ENCODE measurements around the gene CHAT.

- TF ChIP-seq POLR2A (IDR thresholded peaks at IDR 0.05; ENCODE audit: low read length) = no peak
- TF ChIP-seq HOXA7 (CRISPR knock-in tag; IDR thresholded peaks at IDR 0.05) = no peak
- no peak for TF ChIP-seq CTCF (IDR thresholded peaks at IDR 0.05)
- no peak for TF ChIP-seq CEBPB (IDR thresholded peaks at IDR 0.05)
- TF ChIP-seq USF2 (IDR thresholded peaks at IDR 0.05) = no peak
- TF ChIP-seq RARB (CRISPR knock-in tag; IDR thresholded peaks at IDR 0.05) = no peak
- TF ChIP-seq ESRRA (IDR thresholded peaks at IDR 0.05; ENCODE audit: borderline replicate concordance, low read length) = no peak
- no peak for TF ChIP-seq KDM1A (IDR thresholded peaks at IDR 0.05; ENCODE audit: low read depth)
- no peak for TF ChIP-seq E2F6 (IDR thresholded peaks at IDR 0.05; ENCODE audit: borderline replicate concordance, low read depth)
- TF ChIP-seq BHLHE40 (IDR thresholded peaks at IDR 0.05; ENCODE audit: low read depth, low read length) = no peak
- TF ChIP-seq SMC3 (IDR thresholded peaks at IDR 0.05) = no peak
Observed at GRCh38 chr10:49622426-49623425, 8.9 kb downstream of the CHAT start.

Measured in A549 (cell line).